Thyroid gland (tissue), 4 donors: ENCODE data around the gene VSTM4. TPM values are rescaled to one million over a fixed set of nuclear protein-coding genes. Genes with fewer than 3 reads are reported as not detected.

Experiments
- DNase-seq, 2 donors: peaks; one replicate each; pipeline ENCODE4 v3.0.0-alpha.2; 2019
- H3K27ac ChIP-seq, 3 donors: fragments of 200-600 bp; sonication (generic); 1 replicate in 2 of 3; 2 replicates in 1 of 3; pipeline ENCODE4 v1.5.1; 2016 to 2019; ENCODE audit warnings: mild to moderate bottlenecking in 1 of 3, moderate library complexity in 1 of 3
- H3K27me3 ChIP-seq: fragments of 200-600 bp; sonication (generic); one replicate; pipeline ENCODE4 v1.5.1; 2019
- H3K36me3 ChIP-seq, 2 donors: fragments of 200-600 bp; sonication (generic); one replicate each; pipeline ENCODE4 v1.5.1; 2016 to 2019
- H3K4me1 ChIP-seq, 2 donors: fragments of 200-600 bp; sonication (generic); one replicate each; pipeline ENCODE4 v1.5.1; 2017 to 2019
- H3K4me3 ChIP-seq, 3 donors: fragments of 200-600 bp; sonication (generic); replicated peaks in 1 of 3; 1 replicate in 2 of 3; 2 replicates in 1 of 3; pipeline ENCODE4 v1.5.1; 2016; ENCODE audit warnings: mild to moderate bottlenecking in 1 of 3
- H3K9me3 ChIP-seq: fragments of 200-600 bp; sonication (generic); one replicate; pipeline ENCODE4 v1.5.1; 2017
- CTCF ChIP-seq, 6 experiments: fragments of 200-600 bp in 3 of 6; fragments of 450-650 bp in 3 of 6; sonication (generic) in 3 of 6; IDR thresholded peaks; one replicate each; pipeline ENCODE4 v1.5.1; 2016 to 2019; ENCODE audit warnings: antibody characterized with exemption in 6 of 6, mild to moderate bottlenecking in 2 of 6, inconsistent platforms in 1 of 6, moderate library complexity in 1 of 6
- POLR2A ChIP-seq, 2 donors: fragments of 450-650 bp; IDR thresholded peaks; one replicate each; pipeline ENCODE4 v1.6.1; 2017; ENCODE audit warnings: antibody characterized with exemption in 2 of 2, mild to moderate bottlenecking in 2 of 2, moderate library complexity in 1 of 2
- whole genome bisulfite sequencing, 2 donors: methylation state at CpG; one replicate each; pipeline ENCODE4 v1.1.5; 2017; 5-methylcytosine and 5-hydroxymethylcytosine counted together
- intact Hi-C: fragments of 100-400 bp; cut with DNase I; formaldehyde crosslinking; loops from one replicate; pipeline ENCODE4 v1.15.1; 2023
- total RNA-seq, 4 donors: library from RNA; depleted of rRNA; stranded (reverse); fragments of >200 nt; gene quantifications; one replicate each; pipeline ENCODE4 v1.2.3, GENCODE V29; 2016

VSTM4 gene
- total RNA-seq, 4 donors from 2014 or later: 42.9 to 220 (median 142) TPM

DNA sequence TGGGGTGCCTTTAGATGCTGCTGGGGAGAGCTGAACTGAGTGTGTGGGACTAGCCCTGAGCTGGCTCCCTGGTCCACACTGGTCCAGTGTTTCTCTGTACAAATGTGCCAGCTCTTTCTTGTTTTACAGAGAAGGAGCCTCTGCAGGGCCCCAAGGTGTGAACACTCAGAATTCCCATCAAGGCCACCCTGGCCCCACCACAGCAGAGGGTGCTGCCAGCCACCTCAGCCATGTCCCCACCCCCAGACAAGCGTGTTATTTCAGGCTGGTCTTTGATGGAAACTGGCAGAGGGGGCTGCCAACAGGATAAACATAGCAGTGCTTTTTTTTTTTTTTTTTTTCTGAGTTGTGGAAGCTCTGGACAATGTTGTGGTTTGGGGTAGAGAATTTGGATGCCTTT, 107.2 kb downstream of the VSTM4 start:
- H3K36me3 ChIP-seq: no peaks in the 10 kb centered on the region
- H3K4me3 ChIP-seq: no peak overlapping the region
- peaks cover 19 to 25% of the 10 kb centered on the region in 2 donors for H3K4me1 ChIP-seq
- TF ChIP-seq CTCF (IDR thresholded peaks at IDR 0.05) (no peak), POLR2A (IDR thresholded peaks at IDR 0.05) (no peak)
- no peaks in the 10 kb centered on the region for H3K27me3 ChIP-seq
- no peaks in the 10 kb centered on the region for H3K9me3 ChIP-seq
- WGBS, 2 donors: 41 to 50% methylated on average over 1 of the region's 1 CpG
- no peak for DNase-seq
- H3K27ac ChIP-seq: no peak overlapping the region
- intact Hi-C loops: no loop called here

- intact Hi-C loops: no loop called here
- 73 to 81% methylated on average over 5 of the region's 5 CpGs for WGBS, 2 donors
- Histone ChIP-seq H3K4me1 (peaks cover 19 to 25% of the 10 kb centered on the region in 2 donors), H3K9me3 (no peaks in the 10 kb centered on the region), H3K27me3 (no peaks in the 10 kb centered on the region), H3K4me3 (no peak overlapping the region), H3K36me3 (no peaks in the 10 kb centered on the region), H3K27ac (no peak overlapping the region)
- TF ChIP-seq POLR2A (IDR thresholded peaks at IDR 0.05): no peak
- no peak for TF ChIP-seq CTCF (IDR thresholded peaks at IDR 0.05)
- no peak for DNase-seq
These were observed 108.2 kb downstream of the VSTM4 start for GRCh38 chr10:49007129-49007528.

GRCh38 chr10:49005270-49005669, 110.1 kb downstream of the VSTM4 start:
- no peaks in the 10 kb centered on the region for H3K36me3 ChIP-seq
- no peak overlapping the region for H3K4me3 ChIP-seq
- peak; percentile 59 for DNase-seq
- intact Hi-C loops: no loop called here
- WGBS, 2 donors: 22 to 39% methylated on average over 5 of the region's 5 CpGs
- peaks cover 19 to 28% of the 10 kb centered on the region in 2 donors for H3K4me1 ChIP-seq
- no peak overlapping the region for H3K27ac ChIP-seq
- TF ChIP-seq CTCF (IDR thresholded peaks at IDR 0.05) (no peak), POLR2A (IDR thresholded peaks at IDR 0.05) (no peak)
- no peaks in the 10 kb centered on the region for H3K9me3 ChIP-seq
- H3K27me3 ChIP-seq: no peaks in the 10 kb centered on the region

DNA sequence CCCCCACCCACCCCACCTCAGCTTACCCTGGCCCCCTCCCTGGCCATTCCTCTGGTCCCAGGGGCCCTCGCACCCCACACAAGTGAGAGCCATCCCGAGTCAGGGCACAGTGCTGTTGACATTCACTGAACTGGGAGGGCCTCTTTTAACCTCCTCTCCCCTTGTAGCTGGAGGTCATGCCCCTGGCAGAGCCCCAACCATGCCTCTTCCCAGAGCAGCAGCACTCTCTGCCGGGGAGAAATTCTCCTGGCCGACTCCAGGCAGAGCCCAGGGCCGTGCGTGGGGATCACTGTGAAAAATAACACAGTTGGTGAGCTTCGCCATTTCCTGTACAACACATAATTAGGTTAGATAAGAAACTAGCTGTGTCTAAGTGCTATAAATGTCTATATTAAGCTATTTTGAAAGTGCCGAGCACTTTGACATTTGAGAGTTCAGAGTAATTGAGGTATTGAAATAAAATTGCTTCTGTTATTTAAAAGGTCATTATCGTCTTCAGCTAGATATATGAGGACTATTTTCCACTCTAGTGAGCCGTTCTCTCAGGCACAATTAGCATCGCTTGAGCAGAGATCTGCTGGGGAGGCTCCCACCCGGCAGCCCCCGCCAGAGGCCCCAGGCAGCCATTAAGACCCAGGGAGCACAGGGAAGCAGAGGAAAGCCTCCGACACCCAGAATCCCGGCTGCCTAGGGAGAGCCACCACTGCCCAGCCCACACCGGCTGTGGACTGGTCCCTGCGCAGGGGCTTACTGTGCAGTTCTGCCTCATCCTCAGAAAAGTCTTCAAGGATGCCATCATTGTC, 113.3 kb downstream of the VSTM4 start:
- DNase-seq: no peak
- no peaks in the 10 kb centered on the region for H3K36me3 ChIP-seq
- intact Hi-C loops: no loop called here
- H3K9me3 ChIP-seq: no peaks in the 10 kb centered on the region
- no peaks in the 10 kb centered on the region for H3K27me3 ChIP-seq
- H3K4me3 ChIP-seq: no peak overlapping the region
- peaks cover 14 to 29% of the 10 kb centered on the region in 2 donors for H3K4me1 ChIP-seq
- H3K27ac ChIP-seq: no peak overlapping the region
- 77% methylated on average over 16 to 17 of the region's 17 CpGs for WGBS, 2 donors
- no peak for TF ChIP-seq CTCF (IDR thresholded peaks at IDR 0.05)
- TF ChIP-seq POLR2A (IDR thresholded peaks at IDR 0.05): no peak

GRCh38 chr10:49001402-49001801, 113.9 kb downstream of the VSTM4 start:
- H3K9me3 ChIP-seq: no peaks in the 10 kb centered on the region
- peaks cover 14 to 29% of the 10 kb centered on the region in 2 donors for H3K4me1 ChIP-seq
- H3K27ac ChIP-seq: no peak overlapping the region
- H3K27me3 ChIP-seq: no peaks in the 10 kb centered on the region
- 90 to 92% methylated on average over 9 of the region's 9 CpGs for WGBS, 2 donors
- no peak overlapping the region for H3K4me3 ChIP-seq
- TF ChIP-seq CTCF (IDR thresholded peaks at IDR 0.05) (no peak), POLR2A (IDR thresholded peaks at IDR 0.05) (no peak)
- no peaks in the 10 kb centered on the region for H3K36me3 ChIP-seq
- DNase-seq: no peak
- intact Hi-C loops: no loop called here
